Midbrain (tissue), 1 donor: ENCODE results near the gene RHOH.

Experiments used
- DNase-seq: peaks from one replicate; lab custom pipeline; 2025; lab: John Stamatoyannopoulos, UW

RHOH gene

GRCh38 chr4:40295572-40295971 lies 98.7 kb downstream of the RHOH start:
- DNase-seq: no peak
